K562 (cell line): ENCODE measurements around the gene S100P. TPM values are rescaled to one million over a fixed set of nuclear protein-coding genes. Genes with fewer than 3 reads are reported as not detected.

Experiments used
- BCLAF1 ChIP-seq, 2 experiments: fragments of 450-650 bp in 1 of 2; IDR thresholded peaks; 2 replicates each; pipeline ENCODE4 v1.6.1; 2011 to 2017; ENCODE audit warnings: low read depth in 2 of 2, antibody characterized with exemption in 1 of 2, borderline replicate concordance in 1 of 2, low read length in 1 of 2, mild to moderate bottlenecking in 1 of 2, mixed read lengths in 1 of 2; ENCODE audit not compliant: control insufficient read depth in 1 of 2
- CBX1 ChIP-seq: sonication (generic); IDR thresholded peaks from 2 replicates; pipeline ENCODE4 v1.6.1; 2016; ENCODE audit warnings: antibody characterized with exemption, low read depth, mild to moderate bottlenecking
- ELF4 ChIP-seq: fragments of 450-650 bp; formaldehyde crosslinking; IDR thresholded peaks from 2 replicates; pipeline ENCODE4 v1.4.0; 2022; ENCODE audit warnings: missing genetic modification characterization
- FOXJ3 ChIP-seq: sonication (generic); formaldehyde crosslinking; IDR thresholded peaks from 2 replicates; pipeline ENCODE4 v1.4.0; 2020; ENCODE audit warnings: mild to moderate bottlenecking, missing genetic modification reagents
- JUN ChIP-seq, 2 experiments: sonication (generic) in 1 of 2; formaldehyde crosslinking in 1 of 2; IDR thresholded peaks; 2 replicates each; pipeline versions ENCODE4 v1.6.1 to v1.8.0; 2012 to 2022; ENCODE audit warnings: borderline replicate concordance in 2 of 2, mild to moderate bottlenecking in 2 of 2, improper control_type of control experiment in 1 of 2, low read depth in 1 of 2, low read length in 1 of 2, missing genetic modification reagents in 1 of 2
- KLF6 ChIP-seq: fragments of 250-450 bp; sonication (Bioruptor Pico); IDR thresholded peaks from 2 replicates; pipeline ENCODE4 v1.4.0; 2020; ENCODE audit warnings: mild to moderate bottlenecking, moderate library complexity, borderline replicate concordance
- MBD2 ChIP-seq: sonication (generic); IDR thresholded peaks from 2 replicates; pipeline ENCODE4 v1.6.1; 2016; ENCODE audit warnings: low read depth, borderline replicate concordance
- NCOA1 ChIP-seq: fragments of 450-650 bp; IDR thresholded peaks from 2 replicates; pipeline ENCODE4 v1.6.1; 2016; ENCODE audit warnings: low read depth
- PYGO2 ChIP-seq: fragments of 450-650 bp; IDR thresholded peaks from 2 replicates; pipeline ENCODE4 v1.6.1; 2016; ENCODE audit warnings: mild to moderate bottlenecking, missing genetic modification characterization, moderate library complexity, missing compliant biosample characterization
- SP2 ChIP-seq: IDR thresholded peaks from 2 replicates; pipeline ENCODE4 v1.6.1; 2011; ENCODE audit warnings: mild to moderate bottlenecking, low read depth, low read length, moderate library complexity; ENCODE audit not compliant: poor library complexity, severe bottlenecking; ENCODE audit errors: extremely low read depth
- SPI1 ChIP-seq: IDR thresholded peaks from 2 replicates; pipeline ENCODE4 v1.6.1; 2011; ENCODE audit warnings: low read depth, low read length, control low read depth, borderline replicate concordance
- TFAM ChIP-seq: fragments of 250-450 bp; sonication (Bioruptor Pico); conservative IDR thresholded peaks from 2 replicates; pipeline ENCODE4 v1.5.0; 2021; ENCODE audit warnings: mild to moderate bottlenecking, moderate library complexity
- ZNF134 ChIP-seq: fragments of 250-450 bp; sonication (Bioruptor Pico); conservative IDR thresholded peaks from 2 replicates; pipeline ENCODE4 v1.4.0; 2020
- polyA plus RNA-seq, 8 experiments: library from polyadenylated mRNA; depleted of rRNA in 4 of 8; stranded (reverse) in 5 of 8; unstranded in 3 of 8; fragments of >200 nt; fragmentation: Nextera tagmentation in 2 of 8; fragmentation: Illumina TruSeq in 1 of 8; extraction: Ambion mirVana in 2 of 8; extraction: Trizol in 1 of 8; gene quantifications; 2 replicates each; pipeline versions ENCODE4 v1.2.1 to v1.2.3, GENCODE V29; 2011 to 2014; ENCODE audit warnings: inconsistent platforms in 1 of 8, missing spikeins in 1 of 8
- total RNA-seq, 7 experiments: library from RNA; depleted of rRNA in 6 of 7; stranded (reverse); fragments of >200 nt in 6 of 7; fragmentation: Illumina TruSeq in 2 of 7; extraction: Trizol in 2 of 7; gene quantifications; 2 replicates each; pipeline versions ENCODE4 v1.2.1 to v1.2.3, GENCODE V29; 2011 to 2021; ENCODE audit warnings: low replicate concordance in 1 of 7
- TF ChIP-seq, protein P1 (sequence below): IDR thresholded peaks from 3 replicates; pipeline ENCODE4 v1.6.1; 2011; ENCODE audit warnings: borderline replicate concordance, mild to moderate bottlenecking, moderate library complexity; ENCODE audit not compliant: insufficient read length; ENCODE audit errors: extremely low read depth
- TF ChIP-seq, protein P2 (sequence below), 2 experiments: fragments of 450-650 bp; IDR thresholded peaks; 2 replicates each; pipeline ENCODE4 v1.6.1; 2018; ENCODE audit warnings: mild to moderate bottlenecking in 2 of 2, low read depth in 1 of 2; ENCODE audit not compliant: partially characterized antibody in 2 of 2

Gene S100P
- total and polyA plus RNA-seq, 9 of the 15 experiments (the other 6 are each of a cell fraction or from before 2014, with no cell fraction given): 4.1 to 23.8 (median 7.5) TPM

GRCh38 chr4:6716018-6716911 lies 22.6 kb downstream of the S100P start, which contains the start of gene BLOC1S4 (continued):
- TF ChIP-seq, protein P1, sequence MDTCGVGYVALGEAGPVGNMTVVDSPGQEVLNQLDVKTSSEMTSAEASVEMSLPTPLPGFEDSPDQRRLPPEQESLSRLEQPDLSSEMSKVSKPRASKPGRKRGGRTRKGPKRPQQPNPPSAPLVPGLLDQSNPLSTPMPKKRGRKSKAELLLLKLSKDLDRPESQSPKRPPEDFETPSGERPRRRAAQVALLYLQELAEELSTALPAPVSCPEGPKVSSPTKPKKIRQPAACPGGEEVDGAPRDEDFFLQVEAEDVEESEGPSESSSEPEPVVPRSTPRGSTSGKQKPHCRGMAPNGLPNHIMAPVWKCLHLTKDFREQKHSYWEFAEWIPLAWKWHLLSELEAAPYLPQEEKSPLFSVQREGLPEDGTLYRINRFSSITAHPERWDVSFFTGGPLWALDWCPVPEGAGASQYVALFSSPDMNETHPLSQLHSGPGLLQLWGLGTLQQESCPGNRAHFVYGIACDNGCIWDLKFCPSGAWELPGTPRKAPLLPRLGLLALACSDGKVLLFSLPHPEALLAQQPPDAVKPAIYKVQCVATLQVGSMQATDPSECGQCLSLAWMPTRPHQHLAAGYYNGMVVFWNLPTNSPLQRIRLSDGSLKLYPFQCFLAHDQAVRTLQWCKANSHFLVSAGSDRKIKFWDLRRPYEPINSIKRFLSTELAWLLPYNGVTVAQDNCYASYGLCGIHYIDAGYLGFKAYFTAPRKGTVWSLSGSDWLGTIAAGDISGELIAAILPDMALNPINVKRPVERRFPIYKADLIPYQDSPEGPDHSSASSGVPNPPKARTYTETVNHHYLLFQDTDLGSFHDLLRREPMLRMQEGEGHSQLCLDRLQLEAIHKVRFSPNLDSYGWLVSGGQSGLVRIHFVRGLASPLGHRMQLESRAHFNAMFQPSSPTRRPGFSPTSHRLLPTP: no peak
- TF ChIP-seq PYGO2 (tag): no peak
- no peak for TF ChIP-seq MBD2
- no peak for TF ChIP-seq NCOA1
- no peak for TF ChIP-seq ZNF134 (CRISPR knock-in tag)
- TF ChIP-seq CBX1: no peak
- TF ChIP-seq TFAM (CRISPR knock-in tag): no peak
- no peak for TF ChIP-seq SP2
- no peak for TF ChIP-seq SPI1
- peak; percentile 30; the same call in 1 of the 2 replicates for TF ChIP-seq KLF6 (CRISPR knock-in tag)
- TF ChIP-seq, protein P2, sequence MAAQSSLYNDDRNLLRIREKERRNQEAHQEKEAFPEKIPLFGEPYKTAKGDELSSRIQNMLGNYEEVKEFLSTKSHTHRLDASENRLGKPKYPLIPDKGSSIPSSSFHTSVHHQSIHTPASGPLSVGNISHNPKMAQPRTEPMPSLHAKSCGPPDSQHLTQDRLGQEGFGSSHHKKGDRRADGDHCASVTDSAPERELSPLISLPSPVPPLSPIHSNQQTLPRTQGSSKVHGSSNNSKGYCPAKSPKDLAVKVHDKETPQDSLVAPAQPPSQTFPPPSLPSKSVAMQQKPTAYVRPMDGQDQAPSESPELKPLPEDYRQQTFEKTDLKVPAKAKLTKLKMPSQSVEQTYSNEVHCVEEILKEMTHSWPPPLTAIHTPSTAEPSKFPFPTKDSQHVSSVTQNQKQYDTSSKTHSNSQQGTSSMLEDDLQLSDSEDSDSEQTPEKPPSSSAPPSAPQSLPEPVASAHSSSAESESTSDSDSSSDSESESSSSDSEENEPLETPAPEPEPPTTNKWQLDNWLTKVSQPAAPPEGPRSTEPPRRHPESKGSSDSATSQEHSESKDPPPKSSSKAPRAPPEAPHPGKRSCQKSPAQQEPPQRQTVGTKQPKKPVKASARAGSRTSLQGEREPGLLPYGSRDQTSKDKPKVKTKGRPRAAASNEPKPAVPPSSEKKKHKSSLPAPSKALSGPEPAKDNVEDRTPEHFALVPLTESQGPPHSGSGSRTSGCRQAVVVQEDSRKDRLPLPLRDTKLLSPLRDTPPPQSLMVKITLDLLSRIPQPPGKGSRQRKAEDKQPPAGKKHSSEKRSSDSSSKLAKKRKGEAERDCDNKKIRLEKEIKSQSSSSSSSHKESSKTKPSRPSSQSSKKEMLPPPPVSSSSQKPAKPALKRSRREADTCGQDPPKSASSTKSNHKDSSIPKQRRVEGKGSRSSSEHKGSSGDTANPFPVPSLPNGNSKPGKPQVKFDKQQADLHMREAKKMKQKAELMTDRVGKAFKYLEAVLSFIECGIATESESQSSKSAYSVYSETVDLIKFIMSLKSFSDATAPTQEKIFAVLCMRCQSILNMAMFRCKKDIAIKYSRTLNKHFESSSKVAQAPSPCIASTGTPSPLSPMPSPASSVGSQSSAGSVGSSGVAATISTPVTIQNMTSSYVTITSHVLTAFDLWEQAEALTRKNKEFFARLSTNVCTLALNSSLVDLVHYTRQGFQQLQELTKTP (IDR thresholded peaks at IDR 0.05; ENCODE audit: low read depth in 1 of 2, partially characterized antibody in 2 of 2): no peak
- TF ChIP-seq ELF4 (CRISPR knock-in tag): peak; percentile 86; the same call in 1 of the 2 replicates
- 0 out of 4 replicates have a peak, but pooled peaks of 1 of the 2 experiments have one; percentile 33 for TF ChIP-seq BCLAF1 (IDR thresholded peaks at IDR 0.05; ENCODE audit: borderline replicate concordance in 1 of 2, control insufficient read depth in 1 of 2, low read depth in 2 of 2, low read length in 1 of 2)
- TF ChIP-seq FOXJ3 (CRISPR knock-in tag): no peak
- TF ChIP-seq JUN (IDR thresholded peaks at IDR 0.05; ENCODE audit: borderline replicate concordance, low read depth, low read length): no peak
- TF ChIP-seq JUN (CRISPR knock-in tag; IDR thresholded peaks at IDR 0.05; ENCODE audit: borderline replicate concordance): peak; percentile 81; the same call in 1 of the 2 replicates
